Neural cell (in vitro differentiated cells): ENCODE measurements around the gene PCNX2. TPM values are rescaled to one million over a fixed set of nuclear protein-coding genes. Genes with fewer than 3 reads are reported as not detected.

Source experiments
- H2AFZ ChIP-seq: fragments of 200-600, 300-800 bp; sonication (generic), shearing (Covaris generic); 2 replicates; pipeline ENCODE4 v1.6.0; 2014; ENCODE audit warnings: low read depth, mild to moderate bottlenecking, antibody characterized with exemption, low read length, moderate library complexity
- H3F3A ChIP-seq: fragments of 200-600 bp; shearing (Covaris generic); 2 replicates; pipeline ENCODE4 v1.6.1; 2016; ENCODE audit warnings: mild to moderate bottlenecking, moderate library complexity, mixed read lengths, antibody characterized with exemption, low read length; ENCODE audit not compliant: insufficient read depth, poor library complexity, severe bottlenecking
- H3K27ac ChIP-seq: fragments of 200-600, 300-800 bp; sonication (generic), shearing (Covaris generic); 2 replicates; pipeline ENCODE4 v1.5.1; 2014; ENCODE audit warnings: mild to moderate bottlenecking, low read length, moderate library complexity
- H3K27me3 ChIP-seq: fragments of 300-800, 200-600 bp; sonication (generic), shearing (Covaris generic); 2 replicates; pipeline ENCODE4 v1.6.0; 2014; ENCODE audit warnings: mild to moderate bottlenecking, low read depth, low read length, moderate library complexity; ENCODE audit not compliant: insufficient read depth
- H3K36me3 ChIP-seq: fragments of 300-800, 200-600 bp; sonication (generic), shearing (Covaris generic); 2 replicates; pipeline ENCODE4 v1.5.1; 2014; ENCODE audit warnings: mild to moderate bottlenecking, antibody characterized with exemption, low read length, moderate library complexity; ENCODE audit not compliant: insufficient read depth
- H3K4me2 ChIP-seq: fragments of 300-800, 200-600 bp; sonication (generic), shearing (Covaris generic); 2 replicates; pipeline ENCODE4 v1.6.0; 2014; ENCODE audit warnings: mild to moderate bottlenecking, low read length
- H3K4me3 ChIP-seq: fragments of 300-800, 200-600 bp; sonication (generic), shearing (Covaris generic); 2 replicates; pipeline ENCODE4 v1.5.1; 2014; ENCODE audit warnings: mild to moderate bottlenecking, low read length, moderate library complexity
- H3K79me2 ChIP-seq: fragments of 200-600 bp; shearing (Covaris generic); replicated peaks from 2 replicates; pipeline ENCODE4 v1.6.0; 2014; ENCODE audit warnings: mild to moderate bottlenecking, low read length, moderate library complexity; ENCODE audit not compliant: insufficient read depth
- H3K9ac ChIP-seq: fragments of 300-800, 200-600 bp; sonication (generic), shearing (Covaris generic); 2 replicates; pipeline ENCODE4 v1.6.1; 2016; ENCODE audit warnings: mild to moderate bottlenecking, low read length, mixed read lengths
- H3K9me2 ChIP-seq: fragments of 200-600 bp; shearing (Covaris generic); 2 replicates; pipeline ENCODE4 v1.6.1; 2016; ENCODE audit warnings: mild to moderate bottlenecking, low read length, mixed read lengths; ENCODE audit not compliant: insufficient read depth
- H3K9me3 ChIP-seq: fragments of 200-600, 300-800 bp; sonication (generic), shearing (Covaris generic); 2 replicates; pipeline ENCODE4 v1.6.1; 2016; ENCODE audit warnings: mild to moderate bottlenecking, mixed run types, low read length, moderate library complexity, mixed read lengths
- H4K20me1 ChIP-seq: fragments of 200-600 bp; shearing (Covaris generic); 2 replicates; pipeline ENCODE4 v1.6.1; 2016; ENCODE audit warnings: mild to moderate bottlenecking, mixed run types; ENCODE audit not compliant: insufficient read depth
- EP300 ChIP-seq: fragments of 450-650 bp; conservative IDR thresholded peaks from 2 replicates; pipeline ENCODE4 v1.6.1; 2014; ENCODE audit warnings: antibody characterized with exemption, mild to moderate bottlenecking, moderate library complexity; ENCODE audit not compliant: poor library complexity, severe bottlenecking
- EZH2 ChIP-seq: fragments of 200-600, 300-800 bp; shearing (Covaris generic), sonication (generic); IDR thresholded peaks from 2 replicates; pipeline ENCODE4 v1.6.1; 2014; ENCODE audit warnings: antibody characterized with exemption, low read length, borderline replicate concordance, mild to moderate bottlenecking; ENCODE audit not compliant: insufficient read depth, poor library complexity, severe bottlenecking
- MXI1 ChIP-seq: fragments of 450-650 bp; conservative IDR thresholded peaks from 2 replicates; pipeline ENCODE4 v1.6.1; 2014; ENCODE audit warnings: antibody characterized with exemption, mild to moderate bottlenecking; ENCODE audit not compliant: poor library complexity, severe bottlenecking
- POLR2AphosphoS5 ChIP-seq: IDR thresholded peaks from 2 replicates; pipeline ENCODE4 v1.6.1; 2012
- RAD21 ChIP-seq: fragments of 450-650 bp; conservative IDR thresholded peaks from 2 replicates; pipeline ENCODE4 v1.6.1; 2014; ENCODE audit warnings: antibody characterized with exemption, mild to moderate bottlenecking, moderate library complexity
- SMC3 ChIP-seq: fragments of 450-650 bp; conservative IDR thresholded peaks from 2 replicates; pipeline ENCODE4 v1.6.1; 2014; ENCODE audit warnings: antibody characterized with exemption, mild to moderate bottlenecking, moderate library complexity; ENCODE audit not compliant: poor library complexity
- TAF1 ChIP-seq: IDR thresholded peaks from 2 replicates; pipeline ENCODE4 v1.6.1; 2012; ENCODE audit warnings: low read depth
- polyA plus RNA-seq: library from polyadenylated mRNA; depleted of rRNA; stranded (reverse); fragments of >200 nt; gene quantifications from 2 replicates; pipeline ENCODE4 v1.2.3, GENCODE V29; 2014
- TF ChIP-seq, protein P1 (sequence below): fragments of 450-650 bp; IDR thresholded peaks from 2 replicates; pipeline ENCODE4 v1.5.1; 2014; ENCODE audit warnings: antibody characterized with exemption, mild to moderate bottlenecking, moderate library complexity; ENCODE audit not compliant: poor library complexity, severe bottlenecking
- TF ChIP-seq, protein P2 (sequence below): IDR thresholded peaks from 2 replicates; pipeline ENCODE4 v1.6.1; 2012; ENCODE audit warnings: borderline replicate concordance

PCNX2 gene
- polyA plus RNA-seq, 1 donor from 2014 or later, result 17.2 TPM

DNA sequence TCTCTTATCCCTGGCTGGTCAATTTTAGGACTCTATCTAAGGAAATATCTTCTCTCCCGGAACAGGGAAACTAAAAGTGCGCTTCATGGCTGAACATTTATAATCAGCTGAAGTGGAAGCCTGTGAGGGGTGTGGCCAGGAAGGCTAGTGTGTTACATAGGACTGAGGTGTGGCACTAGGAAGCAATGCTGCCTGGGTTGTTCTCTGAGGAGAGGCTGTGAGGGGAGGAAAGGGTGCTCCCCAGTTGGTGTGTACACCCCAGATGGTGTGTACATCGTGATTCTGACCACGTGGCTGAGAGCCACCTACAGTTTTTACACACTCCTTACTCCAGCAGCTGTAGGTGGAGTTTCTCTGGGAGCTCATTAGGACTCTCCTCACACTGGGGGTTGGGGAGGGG, 328.9 kb downstream of the PCNX2 start:
- Histone ChIP-seq H3K27ac (no peak overlapping the region), H3K4me2 (no peak overlapping the region), H3F3A (no peaks in the 10 kb centered on the region), H4K20me1 (no peaks in the 10 kb centered on the region), H3K9me2 (no peaks in the 10 kb centered on the region), H3K79me2 (no peaks in the 10 kb centered on the region), H3K4me3 (no peak overlapping the region), H2AFZ (no peak overlapping the region), H3K27me3 (no peaks in the 10 kb centered on the region), H3K9ac (no peak overlapping the region), H3K9me3 (no peaks in the 10 kb centered on the region), H3K36me3 (peaks cover 4% of the 10 kb centered on the region)
- no peak for TF ChIP-seq EZH2
- TF ChIP-seq POLR2AphosphoS5, result no peak
- TF ChIP-seq, protein P1, sequence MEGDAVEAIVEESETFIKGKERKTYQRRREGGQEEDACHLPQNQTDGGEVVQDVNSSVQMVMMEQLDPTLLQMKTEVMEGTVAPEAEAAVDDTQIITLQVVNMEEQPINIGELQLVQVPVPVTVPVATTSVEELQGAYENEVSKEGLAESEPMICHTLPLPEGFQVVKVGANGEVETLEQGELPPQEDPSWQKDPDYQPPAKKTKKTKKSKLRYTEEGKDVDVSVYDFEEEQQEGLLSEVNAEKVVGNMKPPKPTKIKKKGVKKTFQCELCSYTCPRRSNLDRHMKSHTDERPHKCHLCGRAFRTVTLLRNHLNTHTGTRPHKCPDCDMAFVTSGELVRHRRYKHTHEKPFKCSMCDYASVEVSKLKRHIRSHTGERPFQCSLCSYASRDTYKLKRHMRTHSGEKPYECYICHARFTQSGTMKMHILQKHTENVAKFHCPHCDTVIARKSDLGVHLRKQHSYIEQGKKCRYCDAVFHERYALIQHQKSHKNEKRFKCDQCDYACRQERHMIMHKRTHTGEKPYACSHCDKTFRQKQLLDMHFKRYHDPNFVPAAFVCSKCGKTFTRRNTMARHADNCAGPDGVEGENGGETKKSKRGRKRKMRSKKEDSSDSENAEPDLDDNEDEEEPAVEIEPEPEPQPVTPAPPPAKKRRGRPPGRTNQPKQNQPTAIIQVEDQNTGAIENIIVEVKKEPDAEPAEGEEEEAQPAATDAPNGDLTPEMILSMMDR, result no peak
- no peak for TF ChIP-seq EP300
- no peak for TF ChIP-seq RAD21
- TF ChIP-seq, protein P2, sequence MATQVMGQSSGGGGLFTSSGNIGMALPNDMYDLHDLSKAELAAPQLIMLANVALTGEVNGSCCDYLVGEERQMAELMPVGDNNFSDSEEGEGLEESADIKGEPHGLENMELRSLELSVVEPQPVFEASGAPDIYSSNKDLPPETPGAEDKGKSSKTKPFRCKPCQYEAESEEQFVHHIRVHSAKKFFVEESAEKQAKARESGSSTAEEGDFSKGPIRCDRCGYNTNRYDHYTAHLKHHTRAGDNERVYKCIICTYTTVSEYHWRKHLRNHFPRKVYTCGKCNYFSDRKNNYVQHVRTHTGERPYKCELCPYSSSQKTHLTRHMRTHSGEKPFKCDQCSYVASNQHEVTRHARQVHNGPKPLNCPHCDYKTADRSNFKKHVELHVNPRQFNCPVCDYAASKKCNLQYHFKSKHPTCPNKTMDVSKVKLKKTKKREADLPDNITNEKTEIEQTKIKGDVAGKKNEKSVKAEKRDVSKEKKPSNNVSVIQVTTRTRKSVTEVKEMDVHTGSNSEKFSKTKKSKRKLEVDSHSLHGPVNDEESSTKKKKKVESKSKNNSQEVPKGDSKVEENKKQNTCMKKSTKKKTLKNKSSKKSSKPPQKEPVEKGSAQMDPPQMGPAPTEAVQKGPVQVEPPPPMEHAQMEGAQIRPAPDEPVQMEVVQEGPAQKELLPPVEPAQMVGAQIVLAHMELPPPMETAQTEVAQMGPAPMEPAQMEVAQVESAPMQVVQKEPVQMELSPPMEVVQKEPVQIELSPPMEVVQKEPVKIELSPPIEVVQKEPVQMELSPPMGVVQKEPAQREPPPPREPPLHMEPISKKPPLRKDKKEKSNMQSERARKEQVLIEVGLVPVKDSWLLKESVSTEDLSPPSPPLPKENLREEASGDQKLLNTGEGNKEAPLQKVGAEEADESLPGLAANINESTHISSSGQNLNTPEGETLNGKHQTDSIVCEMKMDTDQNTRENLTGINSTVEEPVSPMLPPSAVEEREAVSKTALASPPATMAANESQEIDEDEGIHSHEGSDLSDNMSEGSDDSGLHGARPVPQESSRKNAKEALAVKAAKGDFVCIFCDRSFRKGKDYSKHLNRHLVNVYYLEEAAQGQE, result no peak
- TF ChIP-seq TAF1, result no peak
- TF ChIP-seq MXI1, result no peak
- TF ChIP-seq SMC3, result no peak

DNA sequence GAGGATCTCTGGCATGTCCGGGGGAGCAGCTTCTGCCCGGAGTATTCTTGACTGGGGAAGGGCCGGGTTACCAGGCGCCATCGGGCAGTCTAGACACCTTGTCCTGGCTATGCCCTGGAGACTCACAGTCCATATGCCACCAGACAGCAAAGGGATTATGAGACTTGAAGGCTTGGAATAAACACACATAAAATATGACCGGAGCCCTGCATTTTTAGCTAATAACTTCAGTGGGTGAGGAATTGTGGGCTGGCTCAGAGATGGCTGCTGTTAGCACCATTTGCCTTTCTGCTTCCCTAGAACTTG, 329.7 kb downstream of the PCNX2 start:
- Histone ChIP-seq H3K27me3 (no peaks in the 10 kb centered on the region), H4K20me1 (no peaks in the 10 kb centered on the region), H3K9me2 (no peaks in the 10 kb centered on the region), H3K36me3 (no peaks in the 10 kb centered on the region), H3K9me3 (no peaks in the 10 kb centered on the region), H3K79me2 (no peaks in the 10 kb centered on the region), H3K4me2 (no peak overlapping the region), H3K9ac (no peak overlapping the region), H3F3A (no peaks in the 10 kb centered on the region), H2AFZ (no peak overlapping the region), H3K27ac (no peak overlapping the region), H3K4me3 (no peak overlapping the region)
- TF ChIP-seq EZH2 (no peak), MXI1 (no peak), TAF1 (no peak), EP300 (no peak)
- TF ChIP-seq, protein P1, result no peak
